CD1c-positive myeloid dendritic cell (primary cell): Measurements from ENCODE around the gene TIMP2.
"Not testable (repeated sequence)": the region's sequence is repeated elsewhere in the genome, so short reads cannot be mapped to it uniquely, and the experiment has no call there.

Source experiments
- DNase-seq: peaks from one replicate; pipeline ENCODE4 v3.0.0-alpha.2; 2016; ENCODE audit errors: extremely low spot score

Gene TIMP2

GRCh38 chr17:78933025-78933958, 8.1 kb upstream of the TIMP2 start:
- peak; percentile 34 for DNase-seq

- no peak for DNase-seq
These were observed 5.0 kb upstream of the TIMP2 start for GRCh38 chr17:78929908-78930775.

- peak; percentile 97 for DNase-seq
These were observed 722 bp upstream of the TIMP2 start for GRCh38 chr17:78925662-78926555.

GRCh38 chr17:78924481-78925151, 571 bp downstream of the TIMP2 start:
- no peak for DNase-seq

GRCh38 chr17:78923660-78924453, 1.3 kb downstream of the TIMP2 start:
- peak; percentile 79 for DNase-seq

- DNase-seq, result peak; percentile 77
These were observed 2.2 kb downstream of the TIMP2 start for GRCh38 chr17:78922816-78923498.

GRCh38 chr17:78921437-78921971, 3.7 kb downstream of the TIMP2 start:
- DNase-seq, result no peak

GRCh38 chr17:78920528-78920927, 4.7 kb downstream of the TIMP2 start:
- no peak for DNase-seq

- DNase-seq, result no peak
These were observed 5.2 kb downstream of the TIMP2 start for GRCh38 chr17:78919861-78920450.

- DNase-seq, result no peak
These were observed 6.2 kb downstream of the TIMP2 start for GRCh38 chr17:78918979-78919378.

- no peak for DNase-seq
These were observed 7.5 kb downstream of the TIMP2 start for GRCh38 chr17:78917451-78918275.

- peak; percentile 89 for DNase-seq
These were observed 9.1 kb downstream of the TIMP2 start for GRCh38 chr17:78915872-78916632.

- no peak for DNase-seq
These were observed 12.1 kb downstream of the TIMP2 start for GRCh38 chr17:78913115-78913514.

GRCh38 chr17:78912082-78912481, 13.1 kb downstream of the TIMP2 start:
- peak; percentile 58 for DNase-seq

GRCh38 chr17:78911543-78911942, 13.6 kb downstream of the TIMP2 start:
- not testable (repeated sequence) for DNase-seq

GRCh38 chr17:78910497-78911284, 14.5 kb downstream of the TIMP2 start:
- DNase-seq, result peak; percentile 93
